Stimulated activated CD4-positive, alpha-beta T cell treated with anti-CD3 and anti-CD28 coated beads, Interleukin-12 subunit alpha, Interleukin-12 subunit beta, amount 100 ng/mL, for 24 hours (primary cell): ENCODE data around the gene NDN.
"Not testable (repeated sequence)": the region's sequence is repeated elsewhere in the genome, so short reads cannot be mapped to it uniquely, and the experiment has no call there.

Experiments
- DNase-seq, 2 experiments: peaks; one replicate each; pipeline ENCODE4 v3.0.0-alpha.2; 2020; ENCODE audit warnings: low read depth in 2 of 2

Gene NDN, protein sequence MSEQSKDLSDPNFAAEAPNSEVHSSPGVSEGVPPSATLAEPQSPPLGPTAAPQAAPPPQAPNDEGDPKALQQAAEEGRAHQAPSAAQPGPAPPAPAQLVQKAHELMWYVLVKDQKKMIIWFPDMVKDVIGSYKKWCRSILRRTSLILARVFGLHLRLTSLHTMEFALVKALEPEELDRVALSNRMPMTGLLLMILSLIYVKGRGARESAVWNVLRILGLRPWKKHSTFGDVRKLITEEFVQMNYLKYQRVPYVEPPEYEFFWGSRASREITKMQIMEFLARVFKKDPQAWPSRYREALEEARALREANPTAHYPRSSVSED

DNA sequence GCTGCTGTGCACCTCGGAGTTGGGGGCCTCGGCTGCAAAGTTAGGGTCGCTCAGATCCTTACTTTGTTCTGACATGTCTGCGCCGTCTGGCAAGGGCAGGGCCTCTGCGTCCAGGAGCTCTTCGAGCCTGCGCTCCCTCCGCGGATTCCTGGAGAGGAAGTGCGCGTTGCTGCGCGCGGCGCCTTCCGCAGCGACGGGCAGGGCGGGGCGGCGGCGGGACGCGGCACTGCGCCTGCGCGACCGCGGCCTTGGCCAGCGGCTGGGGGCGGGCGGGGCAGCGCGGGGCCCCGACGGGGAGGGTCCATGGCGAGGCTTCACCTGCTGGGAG, at the start of gene NDN:
Gene NDN, minus strand, starts transcription at position 163 of the 328 bp plus-strand sequence. Its CDS starts 88 bp downstream, at position 75.
- DNase-seq = no peak

- no peak for DNase-seq
These were observed 49.0 kb upstream of the NDN start for GRCh38 chr15:23736033-23736673.

GRCh38 chr15:23734862-23735261, 47.8 kb upstream of the NDN start:
- DNase-seq = no peak

DNA sequence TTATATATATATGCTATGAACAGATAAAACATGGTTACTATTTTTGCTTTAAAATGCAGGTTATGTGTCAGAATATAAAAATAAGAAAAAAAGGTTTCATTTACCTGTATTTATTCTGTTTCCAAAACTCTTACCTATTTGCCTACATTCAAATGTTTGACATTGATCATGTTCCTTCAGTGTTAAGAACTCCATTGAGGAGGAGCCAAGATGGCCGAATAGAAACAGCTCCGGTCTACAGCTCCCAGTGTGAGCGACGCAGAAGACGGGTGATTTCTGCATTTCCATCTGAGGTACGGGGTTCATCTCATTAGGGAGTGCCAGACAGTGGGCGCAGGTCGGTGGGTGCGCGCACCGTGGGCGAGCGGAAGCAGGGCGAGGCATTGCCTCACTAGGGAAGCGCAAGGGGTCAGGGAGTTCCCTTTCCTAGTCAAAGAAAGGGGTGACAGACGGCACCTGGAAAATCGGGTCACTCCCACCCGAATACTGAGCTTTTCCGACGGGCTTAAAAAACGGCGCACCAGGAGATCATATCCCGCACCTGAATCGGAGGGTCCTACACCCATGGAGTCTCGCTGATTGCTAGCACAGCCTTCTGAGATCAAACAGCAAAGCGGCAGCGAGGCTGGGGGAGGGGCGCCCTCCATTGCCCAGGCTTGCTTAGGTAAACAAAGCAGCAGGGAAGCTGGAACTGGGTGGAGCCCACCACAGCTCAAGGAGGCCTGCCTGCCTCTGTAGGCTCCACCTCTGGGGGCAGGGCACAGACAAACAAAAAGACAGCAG, 27.0 kb upstream of the NDN start:
- DNase-seq = not testable (repeated sequence)

GRCh38 chr15:23708332-23708731, 21.2 kb upstream of the NDN start:
- no peak for DNase-seq

DNA sequence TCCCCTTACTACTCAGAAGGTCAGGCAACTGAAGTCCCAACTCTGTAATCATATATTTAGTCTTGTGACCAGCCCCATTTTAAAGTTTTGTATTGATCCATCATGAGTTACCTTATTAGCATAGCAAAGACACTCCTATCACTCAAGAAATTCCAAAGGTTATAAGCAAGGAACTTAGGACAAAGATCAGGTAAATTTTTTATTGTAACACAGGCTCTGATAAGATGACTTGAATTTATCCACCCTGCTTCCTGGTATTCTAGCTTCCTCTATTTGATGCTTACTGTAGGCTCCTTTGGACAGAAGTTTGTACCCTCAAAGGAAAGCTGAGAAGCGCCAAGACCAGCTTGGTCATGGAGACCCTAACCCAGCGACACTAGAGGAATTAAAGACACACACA, 8.2 kb upstream of the NDN start:
- DNase-seq = no peak

DNA sequence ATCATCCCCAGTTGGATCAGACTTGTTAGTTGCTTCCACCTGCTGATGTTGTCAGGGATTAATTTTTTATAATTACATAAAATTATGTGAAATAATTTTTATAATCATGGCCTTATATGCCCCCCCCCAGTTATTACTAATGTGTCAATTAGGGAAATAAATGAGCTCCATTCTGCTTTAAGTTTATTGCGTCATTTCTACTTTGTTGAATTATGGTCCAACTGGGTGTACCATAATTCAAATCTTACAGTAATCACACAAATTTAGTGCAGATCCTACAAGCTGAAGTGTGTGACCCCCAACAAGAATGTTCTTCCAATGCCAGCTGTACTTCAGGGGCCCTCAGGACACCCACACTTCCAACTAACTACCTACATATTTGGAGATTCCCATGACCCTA, 7.5 kb upstream of the NDN start:
- no peak for DNase-seq

DNA sequence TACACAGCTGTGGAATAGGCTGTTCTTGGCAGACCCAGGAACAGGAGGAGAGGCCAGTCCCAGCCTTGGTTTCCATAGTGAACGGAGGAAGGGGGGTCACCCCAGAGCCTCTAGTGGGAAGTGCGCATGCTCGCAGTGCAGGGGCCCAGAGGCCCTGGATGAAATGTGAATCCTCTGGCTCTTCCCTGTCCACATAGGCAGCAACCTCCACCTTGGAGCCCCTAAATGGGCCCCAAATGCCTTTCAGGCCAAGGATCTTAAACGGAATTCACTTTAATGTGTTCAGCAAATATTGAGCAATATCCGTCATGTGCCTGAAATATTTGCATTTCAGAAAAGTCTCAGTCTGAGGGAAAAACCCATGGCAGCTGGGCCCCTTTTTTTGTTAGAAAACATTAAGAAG, 3.3 kb upstream of the NDN start:
- DNase-seq = no peak

- DNase-seq = no peak
These were observed 2.9 kb upstream of the NDN start for GRCh38 chr15:23690015-23690414.

DNA sequence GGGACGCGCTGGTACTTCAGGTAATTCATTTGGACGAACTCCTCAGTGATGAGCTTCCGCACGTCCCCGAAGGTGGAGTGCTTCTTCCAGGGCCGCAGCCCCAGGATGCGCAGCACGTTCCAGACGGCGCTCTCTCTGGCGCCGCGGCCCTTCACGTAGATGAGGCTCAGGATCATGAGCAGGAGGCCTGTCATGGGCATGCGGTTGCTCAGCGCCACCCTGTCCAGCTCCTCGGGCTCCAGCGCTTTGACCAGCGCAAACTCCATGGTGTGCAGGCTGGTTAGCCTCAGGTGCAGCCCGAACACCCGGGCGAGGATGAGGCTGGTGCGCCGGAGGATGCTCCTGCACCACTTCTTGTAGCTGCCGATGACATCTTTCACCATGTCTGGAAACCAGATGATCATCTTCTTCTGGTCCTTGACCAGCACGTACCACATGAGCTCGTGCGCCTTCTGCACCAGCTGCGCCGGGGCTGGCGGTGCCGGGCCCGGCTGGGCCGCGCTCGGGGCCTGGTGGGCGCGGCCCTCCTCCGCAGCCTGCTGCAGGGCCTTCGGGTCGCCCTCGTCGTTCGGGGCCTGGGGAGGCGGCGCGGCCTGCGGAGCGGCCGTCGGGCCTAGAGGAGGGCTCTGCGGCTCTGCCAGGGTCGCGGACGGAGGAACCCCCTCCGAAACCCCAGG, 501 bp downstream of the NDN start:
- DNase-seq = no peak

- DNase-seq = no peak
These were observed 15.6 kb downstream of the NDN start for GRCh38 chr15:23671481-23671880.

DNA sequence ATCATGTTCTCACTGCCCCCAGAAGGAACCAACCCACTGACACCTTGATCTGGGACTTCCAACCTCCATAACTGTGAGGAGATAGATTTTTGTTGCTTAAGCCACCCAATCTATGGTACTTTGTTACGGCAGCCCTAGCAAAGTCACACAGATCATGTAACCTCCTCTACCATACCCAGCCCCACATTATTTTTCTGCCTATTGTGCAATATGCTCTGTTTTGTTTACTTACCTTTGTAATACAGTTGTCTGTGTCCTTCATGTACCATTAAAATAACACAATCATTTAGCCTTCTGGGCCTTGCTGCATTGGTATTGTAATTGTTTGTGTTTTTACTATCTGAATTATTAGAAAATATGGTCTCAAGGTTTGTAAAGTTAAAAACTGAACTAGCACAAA, 16.1 kb downstream of the NDN start:
- DNase-seq = no peak

DNA sequence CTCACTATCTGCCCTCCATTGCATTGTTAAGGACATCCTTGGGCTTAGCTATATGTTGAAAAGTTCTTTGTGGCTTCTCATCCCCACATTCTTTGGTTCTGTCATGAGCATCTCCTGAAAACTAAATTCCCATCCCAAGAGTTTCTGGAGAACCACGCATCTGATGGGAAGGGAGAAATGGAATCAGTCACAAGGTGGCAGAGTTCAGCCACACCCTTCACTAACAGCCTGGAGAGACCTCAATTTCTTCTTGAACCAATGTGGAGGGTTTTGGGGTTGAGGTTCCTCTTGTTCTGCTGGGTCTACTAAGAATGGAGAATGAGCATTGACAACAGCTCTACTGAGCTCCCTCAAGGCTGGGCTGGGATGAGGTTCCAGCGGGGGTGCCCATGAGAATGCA, 23.9 kb downstream of the NDN start:
- DNase-seq = no peak

DNA sequence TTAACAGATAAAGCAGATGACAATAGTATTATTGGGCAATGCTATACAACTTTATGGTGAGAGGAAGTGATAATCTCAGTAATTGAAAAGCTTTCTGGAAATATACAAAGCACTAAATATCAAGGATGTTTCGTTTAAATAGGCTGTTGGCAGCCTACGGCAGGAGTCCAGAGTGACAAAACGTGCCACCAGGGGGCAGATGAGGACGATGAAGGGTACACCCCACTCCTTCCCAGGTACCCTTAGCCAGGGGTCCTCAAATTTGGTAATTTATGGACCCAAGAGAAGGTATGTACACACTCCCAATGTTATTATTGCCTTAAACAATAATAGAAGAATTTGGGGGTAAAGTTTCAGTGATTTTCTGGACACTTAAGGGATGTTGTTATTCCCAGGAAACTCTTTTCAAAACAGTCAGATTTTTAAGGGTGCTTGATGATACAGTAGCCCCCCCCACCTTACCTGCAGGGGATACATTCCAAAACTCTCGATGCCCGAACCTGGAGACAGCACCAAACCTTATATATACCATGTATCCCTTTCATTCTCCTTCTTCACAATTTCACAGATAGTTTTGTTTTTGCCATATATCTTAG, 38.1 kb downstream of the NDN start:
- peak in 1 of 2 experiments; percentile 39 for DNase-seq

- DNase-seq = no peak
These were observed 39.4 kb downstream of the NDN start, which contains the start of gene MAGEL2 for GRCh38 chr15:23647421-23648370. Gene MAGEL2 (minus strand): TSS chr15:23647867. CDS start chr15:23647742, 125 bp downstream.

DNA sequence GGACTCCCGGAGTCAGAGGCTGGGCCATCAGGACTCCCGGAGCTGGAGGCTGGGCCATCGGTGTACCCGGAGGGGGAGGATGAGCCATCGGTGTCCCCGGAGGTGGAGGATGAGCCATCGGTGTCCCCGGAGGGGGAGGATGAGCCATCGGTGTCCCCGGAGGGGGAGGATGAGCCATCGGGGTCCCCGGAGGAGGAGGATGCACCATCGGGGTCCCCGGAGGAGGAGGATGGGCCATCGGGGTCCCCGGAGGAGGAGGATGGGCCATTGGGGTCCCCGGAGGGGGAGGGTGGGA, 40.2 kb downstream of the NDN start:
- DNase-seq = no peak

DNA sequence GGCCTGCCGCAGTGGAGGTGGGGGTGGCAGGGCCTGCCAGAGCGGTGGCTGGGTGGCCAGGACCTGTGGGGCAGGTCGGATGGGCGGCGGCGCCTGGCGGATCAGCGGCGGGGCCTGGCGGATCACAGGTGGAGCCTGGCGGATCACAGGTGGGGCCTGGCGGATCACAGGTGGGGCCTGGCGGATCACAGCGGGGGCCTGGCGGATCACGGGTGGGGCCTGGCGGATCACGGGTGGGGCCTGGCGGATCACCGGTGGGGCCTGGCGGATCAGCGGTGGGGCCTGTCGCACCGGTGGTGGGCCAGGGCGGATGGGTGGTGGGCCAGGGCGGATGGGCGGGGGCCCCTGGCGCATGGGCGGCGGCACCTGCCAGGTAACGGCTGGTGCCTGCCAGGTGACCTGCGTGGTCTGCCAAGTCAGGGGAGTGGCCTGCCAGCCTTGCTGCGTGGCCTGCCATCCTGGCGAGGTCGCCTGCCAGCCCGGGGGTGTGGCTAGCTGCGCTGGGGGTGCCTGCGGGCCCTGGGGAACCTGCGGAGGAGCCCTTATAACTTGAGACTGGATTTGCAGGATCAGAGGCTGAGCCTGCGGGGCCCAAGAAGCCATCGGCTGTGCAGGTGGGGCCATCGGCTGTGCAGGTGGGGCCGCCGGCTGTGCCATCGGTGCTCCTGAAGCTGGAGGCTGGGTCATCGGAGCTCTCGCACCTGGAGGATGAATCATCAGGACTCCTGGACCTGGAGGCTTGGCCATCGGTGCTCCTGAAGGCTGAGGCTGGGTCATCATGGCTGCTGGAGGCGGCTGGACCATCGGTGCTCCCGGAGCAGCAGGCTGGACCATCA, 40.7 kb downstream of the NDN start:
- DNase-seq = no peak

DNA sequence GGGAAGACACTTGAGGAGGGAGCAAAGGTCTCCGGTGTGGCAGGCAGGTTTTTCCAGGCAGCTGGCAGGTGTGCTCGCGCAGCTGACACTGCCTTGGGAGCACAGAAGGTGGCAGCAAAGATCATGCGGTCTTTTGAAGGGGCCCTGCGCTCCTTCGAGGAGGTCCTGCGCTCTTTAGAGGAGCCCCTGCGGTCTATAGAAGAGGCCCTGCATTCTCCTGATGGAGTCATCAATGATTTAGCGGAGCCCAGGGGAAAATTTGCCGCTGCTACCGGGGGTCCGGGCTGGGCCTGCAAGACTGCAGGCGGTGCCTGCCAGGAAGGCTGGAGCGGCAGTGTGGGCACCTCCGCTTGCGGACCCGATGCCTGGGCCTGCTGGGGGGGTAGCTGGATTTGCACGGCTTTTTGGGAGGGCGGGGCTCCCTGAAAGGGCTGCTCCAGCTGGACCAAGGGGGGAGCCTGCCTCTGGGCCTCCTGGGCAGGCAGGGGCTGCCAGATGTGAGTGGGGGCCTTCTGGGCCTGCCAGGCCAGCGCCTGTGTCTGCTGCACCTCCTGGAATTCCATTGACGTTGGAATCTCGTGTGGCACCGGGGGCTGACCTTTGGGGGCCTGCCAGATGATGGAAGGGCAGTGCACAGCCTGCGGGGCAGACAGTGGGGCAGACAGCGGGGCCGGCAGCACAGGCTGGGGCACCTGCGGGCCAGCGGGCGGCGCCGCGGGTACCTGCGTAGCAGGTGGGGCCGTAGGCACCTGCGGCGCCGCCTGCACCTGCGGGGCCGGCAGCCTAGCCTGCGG, 41.5 kb downstream of the NDN start:
- DNase-seq = no peak

GRCh38 chr15:23644829-23645228, 42.3 kb downstream of the NDN start:
- DNase-seq = no peak
